Measurements from ENCODE around the gene GLS.

Gene GLS

GRCh38 chr2:191008286-191008685, 127.7 kb downstream of the GLS start:
- Histone ChIP-seq H3K9ac (ENCODE audit: low read depth, low read length, poor library complexity, severe bottlenecking) (no peak overlapping the region), H3K27me3 (ENCODE audit: insufficient read depth, low read length, poor library complexity, severe bottlenecking) (no peaks in the 10 kb centered on the region), H3K4me1 (ENCODE audit: insufficient read depth, low read length, poor library complexity, severe bottlenecking) (peaks cover 41% of the 10 kb centered on the region), H3K4me2 (ENCODE audit: low read depth, low read length, poor library complexity, severe bottlenecking) (peak overlapping the region; percentile 43), H3K4me3 (ENCODE audit: low read length, poor library complexity, severe bottlenecking) (no peak overlapping the region), H3K36me3 (ENCODE audit: insufficient read depth, low read length) (peaks cover 48% of the 10 kb centered on the region), H2AFZ (ENCODE audit: low read length) (no peak overlapping the region), H3K9me3 (ENCODE audit: insufficient read depth, low read depth, low read length) (peaks cover 10% of the 10 kb centered on the region; the same call in 1 of the 2 replicates), H3F3A (ENCODE audit: low read depth) (0 out of 2 replicates have a peak, but pooled peaks cover 3% of the 10 kb centered on the region), H4K20me1 (ENCODE audit: insufficient read depth, low read length, poor library complexity, severe bottlenecking) (peaks cover 14% of the 10 kb centered on the region), H3K79me2 (ENCODE audit: insufficient read depth, low read length) (peaks cover 32% of the 10 kb centered on the region), H3K9me2 (replicated peaks; ENCODE audit: low read depth, low read length) (no peaks in the 10 kb centered on the region)
- TF ChIP-seq EZH2phosphoT487 (IDR thresholded peaks at IDR 0.05; ENCODE audit: borderline replicate concordance) (no peak), CTCF (conservative IDR thresholded peaks at IDR 0.05; ENCODE audit: low read length) (no peak)

- Histone ChIP-seq H3K27me3 (ENCODE audit: insufficient read depth, low read length, poor library complexity, severe bottlenecking) (no peaks in the 10 kb centered on the region), H3K4me3 (ENCODE audit: low read length, poor library complexity, severe bottlenecking) (no peak overlapping the region), H4K20me1 (ENCODE audit: insufficient read depth, low read length, poor library complexity, severe bottlenecking) (peaks cover 17% of the 10 kb centered on the region), H3K79me2 (ENCODE audit: insufficient read depth, low read length) (peaks cover 38% of the 10 kb centered on the region), H3K36me3 (ENCODE audit: insufficient read depth, low read length) (peaks cover 33% of the 10 kb centered on the region), H3K9ac (ENCODE audit: low read depth, low read length, poor library complexity, severe bottlenecking) (no peak overlapping the region), H3K4me1 (ENCODE audit: insufficient read depth, low read length, poor library complexity, severe bottlenecking) (peaks cover 48% of the 10 kb centered on the region), H3K9me3 (ENCODE audit: insufficient read depth, low read depth, low read length) (no peaks in the 10 kb centered on the region), H3K4me2 (ENCODE audit: low read depth, low read length, poor library complexity, severe bottlenecking) (no peak overlapping the region), H3K9me2 (replicated peaks; ENCODE audit: low read depth, low read length) (no peaks in the 10 kb centered on the region), H2AFZ (ENCODE audit: low read length) (no peak overlapping the region), H3F3A (ENCODE audit: low read depth) (0 out of 2 replicates have a peak, but pooled peaks cover 3% of the 10 kb centered on the region)
- TF ChIP-seq CTCF (conservative IDR thresholded peaks at IDR 0.05; ENCODE audit: low read length): no peak
- no peak for TF ChIP-seq EZH2phosphoT487 (IDR thresholded peaks at IDR 0.05; ENCODE audit: borderline replicate concordance)
These were observed 129.1 kb downstream of the GLS start for GRCh38 chr2:191009541-191010374.

- Histone ChIP-seq H3K27me3 (ENCODE audit: insufficient read depth, low read length, poor library complexity, severe bottlenecking) (no peaks in the 10 kb centered on the region), H3K9ac (ENCODE audit: low read depth, low read length, poor library complexity, severe bottlenecking) (no peak overlapping the region), H3K9me3 (ENCODE audit: insufficient read depth, low read depth, low read length) (no peaks in the 10 kb centered on the region), H3K9me2 (replicated peaks; ENCODE audit: low read depth, low read length) (no peaks in the 10 kb centered on the region), H3K36me3 (ENCODE audit: insufficient read depth, low read length) (peaks cover 19% of the 10 kb centered on the region; the same call in 1 of the 2 replicates), H3K4me2 (ENCODE audit: low read depth, low read length, poor library complexity, severe bottlenecking) (peak overlapping the region; percentile 90), H3F3A (ENCODE audit: low read depth) (0 out of 2 replicates have a peak, but pooled peaks cover 3% of the 10 kb centered on the region), H3K79me2 (ENCODE audit: insufficient read depth, low read length) (peaks cover 38% of the 10 kb centered on the region), H2AFZ (ENCODE audit: low read length) (no peak overlapping the region), H3K4me3 (ENCODE audit: low read length, poor library complexity, severe bottlenecking) (no peak overlapping the region), H3K4me1 (ENCODE audit: insufficient read depth, low read length, poor library complexity, severe bottlenecking) (peaks cover 51% of the 10 kb centered on the region), H4K20me1 (ENCODE audit: insufficient read depth, low read length, poor library complexity, severe bottlenecking) (peaks cover 17% of the 10 kb centered on the region)
- TF ChIP-seq CTCF (conservative IDR thresholded peaks at IDR 0.05; ENCODE audit: low read length) (no peak), EZH2phosphoT487 (IDR thresholded peaks at IDR 0.05; ENCODE audit: borderline replicate concordance) (no peak)
These were observed 130.6 kb downstream of the GLS start for GRCh38 chr2:191010887-191011885.

Measured in Loucy (cell line).